Cardiac fibroblast (primary cell): Measurements from ENCODE around the gene EFHD2.
A peak's percentile ranks its signal among the peaks of the same experiment; 100 is the strongest.

ENCODE experiments used
- DNase-seq, 2 donors: peaks; one replicate each; pipeline versions ENCODE4 v3.0.0 to v3.0.0-alpha.2; 2010; ENCODE audit warnings: low read depth in 2 of 2
- H3K4me3 ChIP-seq, 2 donors: replicated peaks in 1 of 2; 1 replicate in 1 of 2; 2 replicates in 1 of 2; pipeline ENCODE4 v1.5.1; 2011; ENCODE audit warnings: low read depth in 2 of 2, low read length in 2 of 2, mild to moderate bottlenecking in 2 of 2, moderate library complexity in 1 of 2
- CTCF ChIP-seq: IDR thresholded peaks from one replicate; pipeline ENCODE4 v1.5.1; 2011; ENCODE audit warnings: low read depth, mild to moderate bottlenecking, low read length, inconsistent platforms

EFHD2 gene

GRCh38 chr1:15406614-15407559, 2.8 kb upstream of the EFHD2 start:
- no peak overlapping the region for H3K4me3 ChIP-seq
- DNase-seq: peak; percentile 79 to 84
- TF ChIP-seq CTCF: no peak

GRCh38 chr1:15407580-15407979, 2.1 kb upstream of the EFHD2 start:
- no peak for DNase-seq
- no peak for TF ChIP-seq CTCF
- H3K4me3 ChIP-seq: no peak overlapping the region

GRCh38 chr1:15408890-15409387, 749 bp upstream of the EFHD2 start:
- TF ChIP-seq CTCF: no peak
- H3K4me3 ChIP-seq: peak overlapping the region; percentile 42 to 82
- no peak for DNase-seq

GRCh38 chr1:15410223-15410883, 665 bp downstream of the EFHD2 start:
- TF ChIP-seq CTCF: no peak
- no peak for DNase-seq
- H3K4me3 ChIP-seq: peak overlapping the region; percentile 80 to 82

- peak overlapping the region; percentile 80 to 82 for H3K4me3 ChIP-seq
- no peak for DNase-seq
- no peak for TF ChIP-seq CTCF
These were observed 1.2 kb downstream of the EFHD2 start for GRCh38 chr1:15410884-15411245.

GRCh38 chr1:15411593-15412137, 2.0 kb downstream of the EFHD2 start:
- no peak for TF ChIP-seq CTCF
- H3K4me3 ChIP-seq: peak overlapping the region; percentile 4 to 82
- peak in 1 of 2 donors; percentile 16 for DNase-seq
